A172 (cell line): ENCODE data around the gene GXYLT1. TPM values are rescaled to one million over a fixed set of nuclear protein-coding genes. Genes with fewer than 3 reads are reported as not detected.
"Not testable (repeated sequence)": the region's sequence is repeated elsewhere in the genome, so short reads cannot be mapped to it uniquely, and the experiment has no call there.

Experiments
- DNase-seq: peaks from one replicate; pipeline ENCODE4 v3.0.0-alpha.2; 2015; ENCODE audit warnings: low spot score
- total RNA-seq: library from RNA; depleted of rRNA; stranded (reverse); fragments of >200 nt; shearing (Covaris generic); gene quantifications from 2 replicates; pipeline ENCODE4 v1.2.3, GENCODE V29; 2014; rRNA removed

The GXYLT1 gene
- total RNA-seq = 19.4 and 20.7 TPM in 2 replicates

GRCh38 chr12:42144408-42145196 lies at the start of gene GXYLT1:
TSS of gene GXYLT1 (minus strand) at chr12:42144874. CDS start at chr12:42144646, 228 bp downstream.
- peak; percentile 75 for DNase-seq

- no peak for DNase-seq
These were observed 48.0 kb upstream of the GXYLT1 start for GRCh38 chr12:42192686-42193085.

GRCh38 chr12:42192258-42192657 lies 47.6 kb upstream of the GXYLT1 start:
- no peak for DNase-seq

- DNase-seq = no peak
These were observed 45.7 kb upstream of the GXYLT1 start for GRCh38 chr12:42190376-42190775.

- DNase-seq = not testable (repeated sequence)
These were observed 43.6 kb upstream of the GXYLT1 start for GRCh38 chr12:42188275-42188674.

- DNase-seq = no peak
These were observed 43.1 kb upstream of the GXYLT1 start for GRCh38 chr12:42187799-42188198.

- DNase-seq = no peak
These were observed 42.1 kb upstream of the GXYLT1 start for GRCh38 chr12:42186793-42187192.

- no peak for DNase-seq
These were observed 37.7 kb upstream of the GXYLT1 start for GRCh38 chr12:42182394-42182793.

- DNase-seq = no peak
These were observed 36.4 kb upstream of the GXYLT1 start for GRCh38 chr12:42180990-42181596.

GRCh38 chr12:42178101-42178500 lies 33.4 kb upstream of the GXYLT1 start:
- DNase-seq = no peak

GRCh38 chr12:42174978-42175377 lies 30.3 kb upstream of the GXYLT1 start:
- no peak for DNase-seq

- no peak for DNase-seq
These were observed 29.4 kb upstream of the GXYLT1 start for GRCh38 chr12:42173961-42174521.

- DNase-seq = no peak
These were observed 28.0 kb upstream of the GXYLT1 start for GRCh38 chr12:42172441-42173210.

GRCh38 chr12:42167711-42168110 lies 23.0 kb upstream of the GXYLT1 start:
- no peak for DNase-seq

GRCh38 chr12:42166501-42166900 lies 21.8 kb upstream of the GXYLT1 start:
- no peak for DNase-seq

GRCh38 chr12:42163913-42164312 lies 19.2 kb upstream of the GXYLT1 start:
- no peak for DNase-seq

GRCh38 chr12:42162965-42163364 lies 18.3 kb upstream of the GXYLT1 start:
- no peak for DNase-seq

GRCh38 chr12:42162193-42162592 lies 17.5 kb upstream of the GXYLT1 start:
- peak; percentile 60 for DNase-seq

- no peak for DNase-seq
These were observed 16.9 kb upstream of the GXYLT1 start for GRCh38 chr12:42161529-42161928.

GRCh38 chr12:42156232-42156631 lies 11.6 kb upstream of the GXYLT1 start:
- no peak for DNase-seq

GRCh38 chr12:42145552-42146215 lies 1.0 kb upstream of the GXYLT1 start:
- no peak for DNase-seq

GRCh38 chr12:42145197-42145549 lies 499 bp upstream of the GXYLT1 start:
- DNase-seq = no peak
